K562 (cell line): ENCODE results near the gene KRT77. TPM values are rescaled to one million over a fixed set of nuclear protein-coding genes. Genes with fewer than 3 reads are reported as not detected.
A peak's percentile ranks its signal among the peaks of the same experiment; 100 is the strongest.

Source experiments
- ATAC-seq: fragments of 200-7000 bp; cut with Tn5 transposase; 3 replicates; pipeline ENCODE4 v1.9.1; 2020; ENCODE audit warnings: moderate library complexity
- BruUV-seq: library from RNA; stranded (reverse); fragments of 400-500 nt; replicated peaks from 2 replicates; lab custom pipeline; 2021; lab: Mats Ljungman, UMichigan
- CTCF ChIA-PET: fragments of 300-600 bp; formaldehyde crosslinking; extraction: SDS; loops from one replicate; lab custom pipeline; 2021; ENCODE audit warnings: low intra/inter-chr PET ratio; lab: Yijun Ruan, JAX
- POLR2A ChIA-PET: fragments of 300-600, 350-650 bp; sonication (Branson Sonifier 250); formaldehyde crosslinking; extraction: SDS; loops from one replicate; lab custom pipeline; 2021; ENCODE audit warnings: antibody characterized with exemption, inconsistent platforms; lab: Yijun Ruan, JAX
- DNase-seq, 4 experiments: peaks; one replicate each; pipeline versions ENCODE4 v3.0.0 to v3.0.0-alpha.2; 2011 to 2018; ENCODE audit warnings: low spot score in 3 of 4, mixed read lengths in 3 of 4; ENCODE audit errors: extremely low read depth in 1 of 4
- FAIRE-seq: peaks from 2 replicates; lab custom pipeline; 2011; peaks lifted over from hg19 to GRCh38; lab: Jason Lieb, UNC
- H2AFZ ChIP-seq: 2 replicates; pipeline ENCODE4 v1.6.0; 2011; ENCODE audit warnings: low read depth, low read length, control low read depth, inconsistent platforms
- H3K27ac ChIP-seq: fragments of 200-600 bp; 3 replicates; pipeline ENCODE4 v1.8.0; 2011; ENCODE audit warnings: low read depth, mild to moderate bottlenecking, control low read depth, inconsistent platforms, low read length, moderate library complexity, mixed read lengths; ENCODE audit errors: extremely low read depth
- H3K27me3 ChIP-seq, 2 experiments: fragments of 300-600 bp in 1 of 2; 2 replicates in 1 of 2; 3 replicates in 1 of 2; pipeline versions ENCODE4 v1.6.0 to v1.8.0; 2011; ENCODE audit warnings: inconsistent platforms in 2 of 2, low read length in 2 of 2, mild to moderate bottlenecking in 1 of 2, mixed read lengths in 1 of 2, moderate library complexity in 1 of 2; ENCODE audit not compliant: control insufficient read depth in 2 of 2, insufficient read depth in 2 of 2
- H3K36me3 ChIP-seq: fragments of 300-600 bp; 3 replicates; pipeline ENCODE4 v1.8.0; 2011; ENCODE audit warnings: mild to moderate bottlenecking, low read length, inconsistent platforms; ENCODE audit not compliant: control insufficient read depth, insufficient read depth
- H3K4me1 ChIP-seq, 2 experiments: fragments of 200-600 bp in 1 of 2; replicated peaks in 1 of 2; 2 replicates in 1 of 2; 3 replicates in 1 of 2; pipeline versions ENCODE4 v1.5.1 to v1.8.0; 2011; ENCODE audit warnings: inconsistent platforms in 2 of 2, low read length in 2 of 2, mild to moderate bottlenecking in 1 of 2, mixed read lengths in 1 of 2, moderate library complexity in 1 of 2; ENCODE audit not compliant: control insufficient read depth in 2 of 2, insufficient read depth in 2 of 2
- H3K4me2 ChIP-seq: 2 replicates; pipeline ENCODE4 v1.6.1; 2011; ENCODE audit warnings: low read length, control low read depth, inconsistent platforms, mixed read lengths; ENCODE audit not compliant: insufficient read depth
- H3K4me3 ChIP-seq: fragments of 200-600 bp; sonication (generic), shearing (Covaris generic); 2 replicates; pipeline ENCODE4 v1.5.1; 2016; ENCODE audit warnings: control low read depth, inconsistent platforms
- H3K79me2 ChIP-seq: fragments of 200-600 bp; 3 replicates; pipeline ENCODE4 v1.8.0; 2011; ENCODE audit warnings: low read length, inconsistent platforms; ENCODE audit not compliant: control insufficient read depth, insufficient read depth
- H3K9ac ChIP-seq, 2 experiments: 2 replicates each; pipeline versions ENCODE4 v1.6.0 to v1.6.1; 2011; ENCODE audit warnings: low read depth in 2 of 2, low read length in 2 of 2, control low read depth in 1 of 2, inconsistent platforms in 1 of 2, mild to moderate bottlenecking in 1 of 2, mixed read lengths in 1 of 2; ENCODE audit not compliant: insufficient read depth in 1 of 2
- H3K9me1 ChIP-seq: one replicate; pipeline ENCODE4 v1.6.0; 2011; ENCODE audit warnings: inconsistent platforms, mild to moderate bottlenecking, low read length, moderate library complexity; ENCODE audit not compliant: control insufficient read depth, insufficient read depth
- H3K9me3 ChIP-seq: replicated peaks from 2 replicates; pipeline ENCODE4 v1.5.1; 2011; ENCODE audit warnings: low read depth, low read length, inconsistent platforms; ENCODE audit not compliant: control insufficient read depth, insufficient read depth
- H4K20me1 ChIP-seq: replicated peaks from 2 replicates; pipeline ENCODE4 v1.6.1; 2011; ENCODE audit warnings: low read length, inconsistent platforms, mixed read lengths; ENCODE audit not compliant: control insufficient read depth, insufficient read depth
- C11orf30 ChIP-seq: fragments of 450-650 bp; IDR thresholded peaks from 2 replicates; pipeline ENCODE4 v1.6.1; 2016; ENCODE audit warnings: low read depth, mild to moderate bottlenecking
- CBFA2T3 ChIP-seq: fragments of 450-650 bp; IDR thresholded peaks from 2 replicates; pipeline ENCODE4 v1.6.1; 2017
- ELF2 ChIP-seq: fragments of 250-450 bp; sonication (Bioruptor Pico); IDR thresholded peaks from 2 replicates; pipeline ENCODE4 v1.5.0; 2021; ENCODE audit warnings: mild to moderate bottlenecking
- ERF ChIP-seq: fragments of 450-650 bp; formaldehyde crosslinking; IDR thresholded peaks from 2 replicates; pipeline ENCODE4 v1.4.0; 2020; ENCODE audit warnings: mild to moderate bottlenecking, mixed read lengths
- ESRRA ChIP-seq: fragments of 450-650 bp; IDR thresholded peaks from 2 replicates; pipeline ENCODE4 v1.6.1; 2014; ENCODE audit warnings: low read depth, mild to moderate bottlenecking, moderate library complexity, borderline replicate concordance
- GATA2 ChIP-seq: sonication (generic); formaldehyde crosslinking; IDR thresholded peaks from 2 replicates; pipeline ENCODE4 v1.4.0; 2020; ENCODE audit warnings: mild to moderate bottlenecking, missing genetic modification reagents
- KAT8 ChIP-seq: fragments of 450-650 bp; IDR thresholded peaks from 2 replicates; pipeline ENCODE4 v1.6.1; 2016; ENCODE audit warnings: low read depth, mild to moderate bottlenecking
- KHSRP ChIP-seq: fragments of 450-650 bp; IDR thresholded peaks from 2 replicates; pipeline ENCODE4 v1.6.1; 2017
- KLF1 ChIP-seq: fragments of 450-650 bp; IDR thresholded peaks from 2 replicates; pipeline ENCODE4 v1.6.1; 2016; ENCODE audit warnings: missing genetic modification characterization, missing compliant biosample characterization
- MAFG ChIP-seq: fragments of 450-650 bp; conservative IDR thresholded peaks from 2 replicates; pipeline ENCODE4 v1.6.1; 2016; ENCODE audit warnings: missing genetic modification characterization, missing compliant biosample characterization
- MIER1 ChIP-seq: fragments of 450-650 bp; IDR thresholded peaks from 2 replicates; pipeline ENCODE4 v1.6.1; 2016; ENCODE audit warnings: antibody characterized with exemption, mild to moderate bottlenecking, low read depth
- NR4A1 ChIP-seq, 2 experiments: fragments of 250-450 bp in 1 of 2; fragments of 450-650 bp in 1 of 2; sonication (Bioruptor Pico) in 1 of 2; IDR thresholded peaks; 2 replicates each; pipeline versions ENCODE4 v1.4.0 to v1.6.1; 2016 to 2020; ENCODE audit warnings: mild to moderate bottlenecking in 2 of 2, missing compliant biosample characterization in 1 of 2, missing genetic modification characterization in 1 of 2, moderate library complexity in 1 of 2
- PYGO2 ChIP-seq: fragments of 450-650 bp; IDR thresholded peaks from 2 replicates; pipeline ENCODE4 v1.6.1; 2016; ENCODE audit warnings: mild to moderate bottlenecking, missing genetic modification characterization, moderate library complexity, missing compliant biosample characterization
- RERE ChIP-seq: sonication (generic); formaldehyde crosslinking; IDR thresholded peaks from 2 replicates; pipeline ENCODE4 v1.8.0; 2023; ENCODE audit warnings: missing genetic modification reagents, mild to moderate bottlenecking, borderline replicate concordance
- SMARCE1 ChIP-seq: fragments of 450-650 bp; IDR thresholded peaks from 2 replicates; pipeline ENCODE4 v1.7.1; 2016; ENCODE audit warnings: mild to moderate bottlenecking
- SRSF9 ChIP-seq: fragments of 200-400 bp; formaldehyde crosslinking; IDR thresholded peaks from 2 replicates; pipeline ENCODE4 v1.6.1; 2017; ENCODE audit warnings: low read depth, low read length, borderline replicate concordance
- ZNF77 ChIP-seq: fragments of 250-450 bp; sonication (Bioruptor Pico); IDR thresholded peaks from 2 replicates; pipeline ENCODE4 v1.5.0; 2020
- WGBS: fragments of 100-300 bp; shearing (Covaris generic); methylation state at CpG from one replicate; pipeline ENCODE4 v1.1.6; 2016; ENCODE audit warnings: low coverage, mixed read lengths; ENCODE audit not compliant: insufficient coverage; ENCODE audit errors: missing lambda C conversion rate; 5-methylcytosine and 5-hydroxymethylcytosine counted together
- in situ Hi-C: fragments of 300-500 bp; cut with MboI; formaldehyde crosslinking; loops from 4 replicates; pipeline ENCODE4 v1.15.0; 2018; ENCODE audit warnings: inconsistent platforms, mixed read lengths
- intact Hi-C: fragments of 100-400 bp; cut with micrococcal nuclease; formaldehyde crosslinking; loops from 2 replicates; pipeline ENCODE4 v1.14.2; 2022
- polyA plus RNA-seq, 8 experiments: library from polyadenylated mRNA; depleted of rRNA in 4 of 8; stranded (reverse) in 5 of 8; unstranded in 3 of 8; fragments of >200 nt; fragmentation: Nextera tagmentation in 2 of 8; fragmentation: Illumina TruSeq in 1 of 8; extraction: Ambion mirVana in 2 of 8; extraction: Trizol in 1 of 8; gene quantifications; 2 replicates each; pipeline versions ENCODE4 v1.2.1 to v1.2.3, GENCODE V29; 2011 to 2014; ENCODE audit warnings: inconsistent platforms in 1 of 8, missing spikeins in 1 of 8
- total RNA-seq, 7 experiments: library from RNA; depleted of rRNA in 6 of 7; stranded (reverse); fragments of >200 nt in 6 of 7; fragmentation: Illumina TruSeq in 2 of 7; extraction: Trizol in 2 of 7; gene quantifications; 2 replicates each; pipeline versions ENCODE4 v1.2.1 to v1.2.3, GENCODE V29; 2011 to 2021; ENCODE audit warnings: low replicate concordance in 1 of 7

Gene KRT77
- total and polyA plus RNA-seq, 9 of the 15 experiments (the other 6 are each of a cell fraction or from before 2014, with no cell fraction given): not detected

GRCh38 chr12:52660934-52661499 is 42.3 kb downstream of the KRT77 start:
- FAIRE-seq (no peak), DNase-seq (peak in 1 of 4 experiments; percentile 39), ATAC-seq (no peak)
- Histone ChIP-seq H3K4me1 (peaks cover 40 to 50% of the 10 kb centered on the region in 2 experiments), H2AFZ (no peak overlapping the region), H3K36me3 (no peaks in the 10 kb centered on the region), H3K9ac (no peak overlapping the region), H3K4me3 (no peak overlapping the region), H3K27ac (no peak overlapping the region), H3K9me3 (no peaks in the 10 kb centered on the region), H3K4me2 (no peak overlapping the region), H3K27me3 (no peaks in the 10 kb centered on the region), H3K79me2 (no peaks in the 10 kb centered on the region), H4K20me1 (no peaks in the 10 kb centered on the region), H3K9me1 (peaks cover 2% of the 10 kb centered on the region)
- WGBS: 30% methylated on average over 3 of the region's 3 CpGs
- in situ Hi-C loops: no loop called here
- POLR2A ChIA-PET: interaction anchor here (0.7 to 1.0 kb wide), 3 partner anchors 13 to 25 kb away, joined by 3 to 5 read pairs (median 3); no protein-coding TSS in a partner anchor
- intact Hi-C loops: loop anchor here (5.0 kb wide), 1 partner anchor 74 kb away; no protein-coding TSS in a partner anchor
- CTCF ChIA-PET: no interaction called here
- BruUV-seq: no TSS peak
- TF ChIP-seq RERE (no peak), KHSRP (no peak), SMARCE1 (no peak), C11orf30 (peak; percentile 83), KAT8 (no peak), ELF2 (no peak), NR4A1 (CRISPR knock-in tag; IDR thresholded peaks at IDR 0.05) (no peak), NR4A1 (tag; IDR thresholded peaks at IDR 0.05) (no peak), KLF1 (tag) (no peak), MIER1 (no peak), GATA2 (CRISPR knock-in tag) (no peak), ERF (no peak), CBFA2T3 (peak; percentile 77), PYGO2 (no peak), ESRRA (no peak), ZNF77 (CRISPR knock-in tag) (no peak), SRSF9 (no peak), MAFG (tag) (peak; percentile 87)
